ENCODE data around the gene FBXL16.
"Not testable (repeated sequence)": the region's sequence is repeated elsewhere in the genome, so short reads cannot be mapped to it uniquely, and the experiment has no call there.

The FBXL16 gene

DNA sequence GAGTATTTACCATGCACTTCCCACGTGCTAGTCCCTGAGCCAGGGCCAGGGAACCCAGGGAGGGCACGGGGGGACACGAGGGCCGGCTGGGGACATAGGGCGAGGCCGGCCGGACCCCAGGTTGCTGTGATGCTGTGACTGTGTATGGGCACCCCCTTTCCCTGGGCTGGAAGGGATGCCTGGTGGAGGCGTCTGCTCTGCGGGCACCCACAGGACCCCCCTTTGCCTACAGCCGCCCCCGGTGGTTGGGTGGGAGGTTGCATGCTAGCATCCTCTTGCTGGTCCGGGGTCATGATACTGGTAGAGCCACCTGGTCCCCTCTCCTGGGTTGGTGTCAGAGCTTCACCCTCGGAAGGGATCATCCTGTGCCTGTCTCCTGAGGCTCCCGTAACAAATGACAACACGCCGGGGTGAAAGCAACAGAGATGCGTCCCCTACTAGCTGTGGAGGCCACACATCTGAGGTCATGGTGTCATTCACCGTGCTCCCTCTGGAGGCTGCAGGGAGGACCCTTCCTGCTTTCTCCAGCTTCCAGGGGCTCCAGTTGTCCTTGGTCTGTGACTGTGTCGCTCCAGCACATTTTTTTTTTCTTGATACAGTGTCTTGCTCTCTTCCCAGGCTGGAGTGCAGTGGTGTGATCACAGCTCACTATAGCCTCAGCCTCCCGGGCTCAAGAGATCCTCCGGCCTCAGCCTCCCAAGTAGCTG lies 38.3 kb upstream of the FBXL16 start:
- no peaks in the 10 kb centered on the region for H3K9me3 ChIP-seq (ENCODE audit: insufficient read depth, low read length, severe bottlenecking)
- no peak overlapping the region for H3K9ac ChIP-seq (ENCODE audit: low read depth, low read length)
- peaks cover 5% of the 10 kb centered on the region; the same call in 1 of the 2 replicates for H3K36me3 ChIP-seq (ENCODE audit: insufficient read depth, low read length)
- TF ChIP-seq, protein P1, sequence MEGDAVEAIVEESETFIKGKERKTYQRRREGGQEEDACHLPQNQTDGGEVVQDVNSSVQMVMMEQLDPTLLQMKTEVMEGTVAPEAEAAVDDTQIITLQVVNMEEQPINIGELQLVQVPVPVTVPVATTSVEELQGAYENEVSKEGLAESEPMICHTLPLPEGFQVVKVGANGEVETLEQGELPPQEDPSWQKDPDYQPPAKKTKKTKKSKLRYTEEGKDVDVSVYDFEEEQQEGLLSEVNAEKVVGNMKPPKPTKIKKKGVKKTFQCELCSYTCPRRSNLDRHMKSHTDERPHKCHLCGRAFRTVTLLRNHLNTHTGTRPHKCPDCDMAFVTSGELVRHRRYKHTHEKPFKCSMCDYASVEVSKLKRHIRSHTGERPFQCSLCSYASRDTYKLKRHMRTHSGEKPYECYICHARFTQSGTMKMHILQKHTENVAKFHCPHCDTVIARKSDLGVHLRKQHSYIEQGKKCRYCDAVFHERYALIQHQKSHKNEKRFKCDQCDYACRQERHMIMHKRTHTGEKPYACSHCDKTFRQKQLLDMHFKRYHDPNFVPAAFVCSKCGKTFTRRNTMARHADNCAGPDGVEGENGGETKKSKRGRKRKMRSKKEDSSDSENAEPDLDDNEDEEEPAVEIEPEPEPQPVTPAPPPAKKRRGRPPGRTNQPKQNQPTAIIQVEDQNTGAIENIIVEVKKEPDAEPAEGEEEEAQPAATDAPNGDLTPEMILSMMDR (IDR thresholded peaks at IDR 0.05; ENCODE audit: borderline replicate concordance, extremely low read depth, low read length, poor library complexity, severe bottlenecking) = peak; percentile 56
- TF ChIP-seq EZH2 (IDR thresholded peaks at IDR 0.05; ENCODE audit: borderline replicate concordance, low read depth, low read length, severe bottlenecking) = no peak
- H4K20me1 ChIP-seq (ENCODE audit: insufficient read depth, low read length) = no peaks in the 10 kb centered on the region
- no peak overlapping the region for H3K4me2 ChIP-seq (ENCODE audit: insufficient read depth, low read length)
- H3K27me3 ChIP-seq (ENCODE audit: insufficient read depth, low read length, poor library complexity) = no peaks in the 10 kb centered on the region
- DNase-seq = peak; percentile 42
- H3K27ac ChIP-seq (ENCODE audit: low read length) = no peak overlapping the region
- peaks cover 19% of the 10 kb centered on the region for H3K4me1 ChIP-seq (ENCODE audit: insufficient read depth, low read length)
- H3K79me2 ChIP-seq (ENCODE audit: insufficient read depth, low read length) = peaks cover 16% of the 10 kb centered on the region
- no peak for ATAC-seq (ENCODE audit: insufficient read depth, low read depth)
- H2AFZ ChIP-seq (ENCODE audit: low read depth, low read length) = no peak overlapping the region
- H3K4me3 ChIP-seq (ENCODE audit: low read depth in 1 of 2, low read length in 2 of 2) = no peak overlapping the region

DNA sequence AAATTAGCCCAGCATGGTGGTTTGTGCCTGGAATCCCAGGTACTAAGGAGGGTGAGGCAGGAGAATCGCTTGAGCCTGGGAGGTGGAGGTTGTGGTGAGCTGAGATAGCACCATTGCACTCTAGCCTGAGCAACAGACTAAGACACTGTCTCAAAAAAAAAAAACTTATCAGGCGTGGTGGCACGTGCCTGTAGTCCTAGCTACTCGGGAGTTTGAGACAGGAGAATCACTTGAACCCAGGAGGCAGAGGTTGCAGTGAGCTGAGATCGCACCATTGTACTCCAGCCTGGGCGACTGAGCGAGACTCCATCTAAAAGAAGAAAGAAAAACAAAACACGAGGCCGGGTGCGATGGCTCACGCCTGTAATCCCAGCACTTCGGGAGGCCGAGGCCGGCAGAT lies 37.3 kb upstream of the FBXL16 start:
- not testable (repeated sequence) for H3K36me3 ChIP-seq (ENCODE audit: insufficient read depth, low read length); ATAC-seq (ENCODE audit: insufficient read depth, low read depth); DNase-seq; H3K9ac ChIP-seq (ENCODE audit: low read depth, low read length); H3K27me3 ChIP-seq (ENCODE audit: insufficient read depth, low read length, poor library complexity); H3K9me3 ChIP-seq (ENCODE audit: insufficient read depth, low read length, severe bottlenecking); H2AFZ ChIP-seq (ENCODE audit: low read depth, low read length); H3K4me3 ChIP-seq (ENCODE audit: low read depth in 1 of 2, low read length in 2 of 2); H4K20me1 ChIP-seq (ENCODE audit: insufficient read depth, low read length); H3K27ac ChIP-seq (ENCODE audit: low read length); H3K4me2 ChIP-seq (ENCODE audit: insufficient read depth, low read length)
- peaks cover 17% of the 10 kb centered on the region for H3K79me2 ChIP-seq (ENCODE audit: insufficient read depth, low read length)
- peaks cover 19% of the 10 kb centered on the region for H3K4me1 ChIP-seq (ENCODE audit: insufficient read depth, low read length)

DNA sequence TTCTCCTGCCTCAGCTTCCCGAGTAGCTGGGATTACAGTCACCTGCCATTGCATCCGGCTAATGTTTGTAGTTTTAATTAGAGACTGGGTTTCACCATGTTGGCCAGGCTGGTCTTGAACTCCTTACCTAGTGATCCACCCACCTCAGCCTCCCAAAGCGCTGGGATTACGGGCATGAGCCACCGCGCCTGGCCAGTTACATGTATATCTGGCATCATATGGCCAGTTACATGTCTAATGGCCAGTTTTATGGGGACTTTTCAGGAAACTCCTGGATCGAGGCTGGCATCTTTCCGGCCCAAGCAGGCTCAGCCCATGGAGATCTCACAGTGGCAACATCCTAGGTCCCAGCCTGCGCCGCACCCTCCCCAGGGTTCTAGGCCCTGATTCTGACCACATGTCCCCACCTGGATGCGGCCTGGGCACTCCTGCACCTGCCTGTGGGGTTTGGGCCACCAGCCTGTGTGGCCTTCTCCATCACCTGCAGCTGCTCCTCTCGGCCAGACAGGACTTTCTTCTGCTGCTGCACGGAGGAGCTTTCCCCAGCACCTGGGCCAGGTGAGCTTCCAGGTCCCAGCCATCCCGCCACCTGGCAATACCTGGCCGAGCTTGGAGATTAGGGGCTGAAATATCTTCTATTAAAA lies 36.5 kb upstream of the FBXL16 start:
- H3K36me3 ChIP-seq (ENCODE audit: insufficient read depth, low read length) = peaks cover 15% of the 10 kb centered on the region
- peaks cover 18% of the 10 kb centered on the region for H3K79me2 ChIP-seq (ENCODE audit: insufficient read depth, low read length)
- no peak overlapping the region for H3K27ac ChIP-seq (ENCODE audit: low read length)
- no peak overlapping the region for H3K4me3 ChIP-seq (ENCODE audit: low read depth in 1 of 2, low read length in 2 of 2)
- H4K20me1 ChIP-seq (ENCODE audit: insufficient read depth, low read length) = no peaks in the 10 kb centered on the region
- H3K4me1 ChIP-seq (ENCODE audit: insufficient read depth, low read length) = peaks cover 19% of the 10 kb centered on the region
- no peak overlapping the region for H2AFZ ChIP-seq (ENCODE audit: low read depth, low read length)
- DNase-seq = no peak
- H3K27me3 ChIP-seq (ENCODE audit: insufficient read depth, low read length, poor library complexity) = no peaks in the 10 kb centered on the region
- no peak overlapping the region for H3K9ac ChIP-seq (ENCODE audit: low read depth, low read length)
- no peaks in the 10 kb centered on the region for H3K9me3 ChIP-seq (ENCODE audit: insufficient read depth, low read length, severe bottlenecking)
- no peak for TF ChIP-seq EZH2 (IDR thresholded peaks at IDR 0.05; ENCODE audit: borderline replicate concordance, low read depth, low read length, severe bottlenecking)
- TF ChIP-seq, protein P1 (IDR thresholded peaks at IDR 0.05; ENCODE audit: borderline replicate concordance, extremely low read depth, low read length, poor library complexity, severe bottlenecking) = no peak
- peak overlapping the region; percentile 29; the same call in 1 of the 2 replicates for H3K4me2 ChIP-seq (ENCODE audit: insufficient read depth, low read length)
- no peak for ATAC-seq (ENCODE audit: insufficient read depth, low read depth)

DNA sequence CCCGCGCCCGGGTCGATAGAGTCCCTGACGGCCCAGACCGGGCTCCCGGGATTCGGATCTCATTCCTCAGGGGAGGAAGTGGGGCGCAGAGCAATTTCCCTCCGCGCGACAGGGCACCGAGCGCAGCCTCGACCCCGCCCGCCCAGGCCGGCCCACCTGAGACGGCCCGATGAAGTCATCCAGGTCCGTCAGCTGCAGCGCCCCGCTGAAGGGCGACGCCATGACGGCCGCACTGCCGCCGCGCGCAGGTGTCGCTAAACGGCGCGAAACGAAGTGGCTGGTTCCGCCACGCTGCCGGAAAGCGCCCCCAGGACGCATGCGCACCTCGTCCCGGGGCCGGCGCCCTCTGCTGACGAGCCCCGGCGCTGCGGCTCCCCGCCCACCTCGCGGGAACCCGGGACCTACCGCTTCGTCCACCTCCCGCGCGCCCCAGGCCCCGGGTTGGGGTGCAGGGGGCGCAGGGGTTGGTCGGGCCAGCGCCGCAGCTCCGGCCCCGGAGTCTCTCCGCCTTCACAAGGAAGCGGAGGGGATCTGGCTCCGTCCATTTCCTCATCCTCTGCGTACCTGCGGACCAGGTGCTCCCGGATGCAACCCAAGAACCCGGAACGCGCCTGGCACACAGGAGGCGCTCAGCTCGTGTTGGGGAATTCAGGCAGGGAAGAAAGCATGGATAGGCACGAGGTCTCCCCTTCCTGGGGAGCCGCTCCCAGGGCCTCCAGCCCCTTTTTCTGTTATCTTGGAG lies 35.3 kb upstream of the FBXL16 start, which contains the start of gene CIAO3:
TSS of gene CIAO3 (minus strand) at position 234 of the 742 bp plus-strand sequence. CDS start at position 222, 12 bp downstream.
- Histone ChIP-seq H3K79me2 (ENCODE audit: insufficient read depth, low read length) (peaks cover 18% of the 10 kb centered on the region), H3K36me3 (ENCODE audit: insufficient read depth, low read length) (peaks cover 26% of the 10 kb centered on the region), H2AFZ (ENCODE audit: low read depth, low read length) (peak within 1 kb of the TSS; percentile 97), H3K9me3 (ENCODE audit: insufficient read depth, low read length, severe bottlenecking) (no peaks in the 10 kb centered on the region), H3K27me3 (ENCODE audit: insufficient read depth, low read length, poor library complexity) (no peaks in the 10 kb centered on the region), H3K27ac (ENCODE audit: low read length) (peak within 1 kb of the TSS; percentile 75), H3K4me2 (ENCODE audit: insufficient read depth, low read length) (peak within 1 kb of the TSS; percentile 99), H3K9ac (ENCODE audit: low read depth, low read length) (peak within 1 kb of the TSS; percentile 96), H4K20me1 (ENCODE audit: insufficient read depth, low read length) (no peaks in the 10 kb centered on the region), H3K4me3 (ENCODE audit: low read depth in 1 of 2, low read length in 2 of 2) (peak within 1 kb of the TSS; percentile 91 to 98), H3K4me1 (ENCODE audit: insufficient read depth, low read length) (peaks cover 19% of the 10 kb centered on the region)
- TF ChIP-seq, protein P1 (IDR thresholded peaks at IDR 0.05; ENCODE audit: borderline replicate concordance, extremely low read depth, low read length, poor library complexity, severe bottlenecking) = peak; percentile 91
- TF ChIP-seq EZH2 (IDR thresholded peaks at IDR 0.05; ENCODE audit: borderline replicate concordance, low read depth, low read length, severe bottlenecking) = no peak
- DNase-seq (peak; percentile 89), ATAC-seq (ENCODE audit: insufficient read depth, low read depth) (peak; percentile 91)
